HEK293T (cell line): ENCODE data around the gene EFHD2.

Experiments
- CTCF ChIA-PET: fragments of 350-600 bp; formaldehyde crosslinking; extraction: SDS; loops from one replicate; lab custom pipeline; 2021; ENCODE audit warnings: antibody characterized with exemption, inconsistent platforms; lab: Yijun Ruan, JAX
- POLR2A ChIA-PET: fragments of 350-600 bp; formaldehyde crosslinking; extraction: SDS; loops from one replicate; lab custom pipeline; 2020; ENCODE audit warnings: antibody characterized with exemption, inconsistent platforms; lab: Yijun Ruan, JAX
- DNase-seq: peaks from one replicate; pipeline ENCODE4 v3.0.0; 2012; ENCODE audit warnings: mixed read lengths; ENCODE audit errors: extremely low spot score
- ARNT ChIP-seq: fragments of 450-650 bp; IDR thresholded peaks from 2 replicates; pipeline ENCODE4 v1.6.1; 2017; ENCODE audit warnings: mild to moderate bottlenecking
- BHLHE40 ChIP-seq: fragments of 450-650 bp; IDR thresholded peaks from 2 replicates; pipeline ENCODE4 v1.6.1; 2016; ENCODE audit warnings: mild to moderate bottlenecking, moderate library complexity, borderline replicate concordance
- CTBP1 ChIP-seq: fragments of 450-650 bp; IDR thresholded peaks from 2 replicates; pipeline ENCODE4 v1.6.1; 2016; ENCODE audit warnings: borderline replicate concordance
- ELF4 ChIP-seq: fragments of 450-650 bp; IDR thresholded peaks from 2 replicates; pipeline ENCODE4 v1.6.1; 2017; ENCODE audit warnings: antibody characterized with exemption
- FOXA1 ChIP-seq: fragments of 450-650 bp; IDR thresholded peaks from 2 replicates; pipeline ENCODE4 v1.6.1; 2016; ENCODE audit warnings: mild to moderate bottlenecking
- FOXK2 ChIP-seq: fragments of 450-650 bp; IDR thresholded peaks from 2 replicates; pipeline ENCODE4 v1.6.1; 2016; ENCODE audit warnings: mild to moderate bottlenecking
- FOXM1 ChIP-seq: fragments of 450-650 bp; IDR thresholded peaks from 2 replicates; pipeline ENCODE4 v1.6.1; 2017; ENCODE audit warnings: mild to moderate bottlenecking, borderline replicate concordance
- HDGF ChIP-seq: fragments of 450-650 bp; IDR thresholded peaks from 2 replicates; pipeline ENCODE4 v1.6.1; 2017; ENCODE audit warnings: antibody characterized with exemption, borderline replicate concordance
- L3MBTL2 ChIP-seq: fragments of 450-650 bp; conservative IDR thresholded peaks from 2 replicates; pipeline ENCODE4 v1.6.1; 2016; ENCODE audit warnings: mild to moderate bottlenecking
- LEF1 ChIP-seq: fragments of 450-650 bp; IDR thresholded peaks from 2 replicates; pipeline ENCODE4 v1.6.1; 2017; ENCODE audit warnings: mild to moderate bottlenecking, borderline replicate concordance
- NFRKB ChIP-seq: fragments of 450-650 bp; IDR thresholded peaks from 2 replicates; pipeline ENCODE4 v1.6.1; 2016; ENCODE audit warnings: mild to moderate bottlenecking, moderate library complexity
- SP1 ChIP-seq: fragments of 450-650 bp; IDR thresholded peaks from 2 replicates; pipeline ENCODE4 v1.6.1; 2017
- SUZ12 ChIP-seq: fragments of 450-650 bp; IDR thresholded peaks from 2 replicates; pipeline ENCODE4 v1.6.1; 2016; ENCODE audit warnings: mild to moderate bottlenecking
- TARDBP ChIP-seq: fragments of 450-650 bp; IDR thresholded peaks from 2 replicates; pipeline ENCODE4 v1.6.1; 2016
- ZNF384 ChIP-seq: fragments of 450-650 bp; IDR thresholded peaks from 2 replicates; pipeline ENCODE4 v1.6.1; 2016
- TF ChIP-seq, protein P1 (sequence below): fragments of 450-650 bp; IDR thresholded peaks from 2 replicates; pipeline ENCODE4 v1.6.1; 2016

EFHD2 gene

DNA sequence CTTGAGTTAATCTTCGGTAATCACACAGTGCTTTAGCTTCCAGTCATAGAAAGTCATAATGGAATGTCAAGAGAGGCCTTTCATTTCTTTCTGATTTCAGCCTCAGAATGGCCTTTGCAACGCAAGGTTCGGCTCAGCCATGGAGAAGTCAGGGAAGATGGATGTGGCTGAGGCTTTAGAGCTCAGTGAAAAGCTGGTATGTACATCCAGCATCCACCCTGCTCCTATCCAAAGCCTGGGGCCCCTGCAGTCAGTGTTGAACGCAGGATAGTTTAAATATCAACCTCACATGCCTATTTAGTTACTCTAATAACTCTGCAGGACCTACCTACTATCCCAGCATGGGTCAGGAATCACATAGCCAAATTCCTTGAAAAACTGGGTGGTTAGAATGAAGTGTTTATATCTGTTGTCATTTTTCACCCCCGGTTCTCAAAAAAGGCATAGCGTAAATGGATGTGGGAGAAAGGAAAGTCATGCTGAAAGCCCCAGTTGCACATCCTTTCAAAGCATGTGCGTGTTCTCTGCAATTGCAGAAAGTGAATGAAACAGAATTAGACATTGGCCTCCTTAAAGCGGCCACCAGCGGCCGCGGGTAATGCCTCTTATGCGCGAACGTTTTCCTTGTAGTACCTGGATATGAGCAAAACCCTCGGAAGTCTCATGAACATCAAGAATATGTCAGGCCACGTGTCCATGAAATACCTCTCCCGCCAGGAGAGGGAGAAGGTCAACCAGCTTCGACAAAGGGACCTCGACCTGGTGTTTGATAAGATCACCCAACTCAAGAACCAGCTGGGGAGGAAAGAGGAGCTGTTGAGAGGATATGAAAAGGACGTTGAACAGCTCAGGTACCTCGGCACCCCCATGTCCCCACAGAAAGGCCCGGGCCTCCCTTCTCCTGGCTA lies 28.8 kb upstream of the EFHD2 start:
- ChIA-PET POLR2A (no interaction called here), CTCF (no interaction called here)
- no peak for TF ChIP-seq L3MBTL2
- no peak for TF ChIP-seq HDGF
- TF ChIP-seq TARDBP, result no peak
- TF ChIP-seq, protein P1, sequence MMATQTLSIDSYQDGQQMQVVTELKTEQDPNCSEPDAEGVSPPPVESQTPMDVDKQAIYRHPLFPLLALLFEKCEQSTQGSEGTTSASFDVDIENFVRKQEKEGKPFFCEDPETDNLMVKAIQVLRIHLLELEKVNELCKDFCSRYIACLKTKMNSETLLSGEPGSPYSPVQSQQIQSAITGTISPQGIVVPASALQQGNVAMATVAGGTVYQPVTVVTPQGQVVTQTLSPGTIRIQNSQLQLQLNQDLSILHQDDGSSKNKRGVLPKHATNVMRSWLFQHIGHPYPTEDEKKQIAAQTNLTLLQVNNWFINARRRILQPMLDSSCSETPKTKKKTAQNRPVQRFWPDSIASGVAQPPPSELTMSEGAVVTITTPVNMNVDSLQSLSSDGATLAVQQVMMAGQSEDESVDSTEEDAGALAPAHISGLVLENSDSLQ, result no peak
- no peak for TF ChIP-seq BHLHE40
- TF ChIP-seq ARNT, result no peak
- no peak for TF ChIP-seq SUZ12
- no peak for TF ChIP-seq ZNF384
- TF ChIP-seq ELF4, result no peak
- no peak for TF ChIP-seq FOXM1
- TF ChIP-seq NFRKB, result no peak
- TF ChIP-seq LEF1, result no peak
- TF ChIP-seq CTBP1, result no peak
- TF ChIP-seq FOXK2, result no peak
- no peak for TF ChIP-seq FOXA1
- TF ChIP-seq SP1, result no peak
- DNase-seq, result no peak

DNA sequence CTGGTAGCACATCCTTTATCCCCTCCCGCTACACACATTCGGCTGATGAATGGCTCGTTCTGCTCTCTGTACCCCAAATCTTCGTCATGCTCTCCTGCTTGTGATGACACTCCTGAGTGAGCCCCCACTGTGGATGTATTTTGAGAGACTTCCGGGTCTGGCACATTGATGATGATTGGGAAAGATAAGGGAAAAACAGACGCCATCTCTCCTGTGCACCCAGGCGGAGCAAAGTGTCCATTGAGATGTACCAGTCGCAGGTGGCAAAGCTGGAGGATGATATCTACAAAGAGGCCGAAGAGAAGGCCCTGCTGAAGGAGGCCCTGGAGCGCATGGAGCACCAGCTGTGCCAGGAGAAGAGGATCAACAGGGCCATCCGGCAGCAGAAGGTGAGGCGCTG lies 27.9 kb upstream of the EFHD2 start:
- POLR2A ChIA-PET, result no interaction called here
- no peak for DNase-seq
- TF ChIP-seq FOXM1 (no peak), L3MBTL2 (no peak), CTBP1 (no peak), SUZ12 (no peak), LEF1 (no peak), FOXK2 (no peak), NFRKB (no peak), BHLHE40 (no peak), ELF4 (no peak), ARNT (no peak), FOXA1 (no peak), TARDBP (no peak), ZNF384 (no peak), SP1 (no peak), HDGF (no peak)
- TF ChIP-seq, protein P1, result no peak
- CTCF ChIA-PET, result no interaction called here

DNA sequence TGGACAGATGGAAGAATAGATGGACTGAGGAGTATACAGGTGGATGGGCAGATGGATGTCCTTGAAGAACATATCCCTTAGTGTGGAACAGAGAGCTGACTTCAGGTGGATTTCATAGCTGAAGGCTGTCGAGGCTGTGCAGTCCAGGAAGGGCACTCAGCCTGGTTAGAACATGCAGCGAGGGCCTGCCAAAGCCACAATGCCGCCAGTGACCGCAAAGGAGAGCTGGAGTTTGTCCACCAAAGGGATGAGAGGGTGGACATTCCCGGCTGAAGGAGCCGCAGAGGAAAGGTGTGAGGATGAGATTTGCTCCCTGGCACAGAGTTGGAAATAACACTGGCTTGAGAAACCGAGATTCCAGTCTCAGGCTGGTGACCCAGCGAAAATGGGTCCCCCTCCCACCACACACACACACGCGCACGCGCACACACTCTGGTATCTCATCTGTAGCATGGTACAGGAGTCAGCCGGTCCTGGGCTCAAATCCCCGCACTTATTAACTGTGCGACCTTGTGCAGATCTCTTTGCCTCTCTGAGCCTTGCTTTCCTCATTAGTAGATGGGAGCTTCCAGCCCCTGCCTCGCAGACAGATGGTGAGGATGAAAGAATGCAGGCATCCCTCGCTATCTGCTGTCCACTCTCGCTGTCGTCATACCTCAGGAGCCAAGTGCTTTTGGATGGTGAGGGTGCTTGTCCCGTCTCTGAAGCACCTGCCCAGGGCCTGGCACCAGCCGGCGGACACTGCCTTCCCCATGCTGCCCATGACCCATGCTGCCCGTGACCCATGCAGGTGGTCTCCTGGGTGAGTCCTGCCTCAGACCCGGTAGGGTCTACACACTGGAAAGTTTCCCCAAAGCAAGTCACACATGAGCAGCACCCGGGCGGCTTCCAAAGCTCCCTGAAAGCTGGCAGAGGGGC lies 26.8 kb upstream of the EFHD2 start:
- ChIA-PET CTCF (interaction anchor here (0.9 to 1.0 kb wide), 3 partner anchors 12 to 254 kb away, joined by 3 read pairs; no protein-coding TSS in a partner anchor), POLR2A (no interaction called here)
- no peak for DNase-seq

DNA sequence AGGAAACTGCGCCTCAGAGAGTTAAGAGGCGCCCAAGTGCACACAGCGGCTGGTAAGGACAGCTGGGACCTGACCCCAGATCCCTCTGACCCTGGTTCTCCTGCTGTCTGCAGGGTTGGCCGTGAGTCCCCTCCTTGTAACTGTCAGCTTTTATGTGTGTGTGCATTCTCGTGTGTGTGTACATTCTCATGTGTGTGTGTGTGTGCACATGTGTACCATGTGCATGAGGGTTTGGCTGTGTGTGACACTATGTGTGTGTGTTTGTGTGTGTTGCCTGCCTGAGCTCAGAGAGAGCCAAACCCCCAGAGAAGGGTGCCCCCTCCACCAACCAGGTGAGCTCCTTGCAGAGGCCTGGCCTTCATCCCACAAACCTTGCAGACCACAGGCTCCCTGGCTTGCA lies 25.9 kb upstream of the EFHD2 start:
- CTCF ChIA-PET, result no interaction called here
- DNase-seq, result no peak
- no peak for TF ChIP-seq ELF4
- TF ChIP-seq, protein P1, result no peak
- TF ChIP-seq CTBP1, result no peak
- no peak for TF ChIP-seq HDGF
- no peak for TF ChIP-seq SUZ12
- no peak for TF ChIP-seq NFRKB
- TF ChIP-seq BHLHE40, result no peak
- TF ChIP-seq ZNF384, result no peak
- TF ChIP-seq SP1, result no peak
- TF ChIP-seq LEF1, result no peak
- no peak for TF ChIP-seq TARDBP
- POLR2A ChIA-PET, result no interaction called here

More for the DNA sequence above, 26.8 kb upstream of the EFHD2 start:
- TF ChIP-seq LEF1, result no peak
- no peak for TF ChIP-seq SP1
- no peak for TF ChIP-seq ELF4
- no peak for TF ChIP-seq L3MBTL2
- TF ChIP-seq ARNT, result no peak
- no peak for TF ChIP-seq SUZ12

DNA sequence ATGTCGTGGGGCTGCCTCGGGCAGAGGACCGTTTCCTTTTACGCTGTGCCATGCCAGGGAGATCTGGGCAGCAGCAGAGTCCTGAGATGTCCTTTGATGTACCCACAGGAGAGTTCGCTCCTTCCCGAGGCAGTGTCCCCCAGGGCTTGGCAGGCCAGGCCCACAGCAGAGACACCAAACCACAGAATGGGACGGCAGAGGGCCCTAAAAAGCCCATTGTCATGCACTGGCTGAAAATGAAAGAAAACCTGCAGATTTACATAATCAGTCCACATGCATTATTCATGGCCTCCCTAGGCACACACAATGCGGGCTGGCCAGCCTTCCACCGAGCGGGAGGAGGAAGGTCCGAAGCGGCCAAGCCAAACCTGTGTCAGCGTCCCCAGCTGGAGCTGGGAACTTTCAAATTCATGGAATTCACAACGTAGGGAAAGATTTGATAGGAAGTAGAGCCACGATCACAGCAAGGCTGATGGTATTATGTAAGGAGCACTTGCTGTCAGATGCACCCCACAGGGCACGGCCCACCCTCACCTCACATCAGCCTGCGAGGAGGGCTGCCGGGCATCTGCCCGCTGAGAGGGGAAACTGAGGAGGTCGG lies 25.3 kb upstream of the EFHD2 start:
- DNase-seq, result no peak
- TF ChIP-seq, protein P1, result no peak
- TF ChIP-seq ZNF384 (no peak), SP1 (no peak), SUZ12 (no peak)
- POLR2A ChIA-PET, result no interaction called here
- CTCF ChIA-PET, result no interaction called here
